GM19397 (cell line): ENCODE measurements around the gene ARSG.
"Not testable (repeated sequence)": the region's sequence is repeated elsewhere in the genome, so short reads cannot be mapped to it uniquely, and the experiment has no call there.

Experiments
- ATAC-seq: cut with Tn5 transposase; IDR thresholded peaks from one replicate; pipeline ENCODE4 v1.9.1; 2021; ENCODE audit warnings: mild to moderate bottlenecking, moderate library complexity; ENCODE audit not compliant: unreplicated experiment

The ARSG gene

GRCh38 chr17:68326681-68327080 lies 35.4 kb downstream of the ARSG start:
- no peak for ATAC-seq

GRCh38 chr17:68327823-68328557 lies 36.7 kb downstream of the ARSG start:
- ATAC-seq = no peak

- ATAC-seq = no peak
Observed at GRCh38 chr17:68328676-68329075, 37.4 kb downstream of the ARSG start.

GRCh38 chr17:68329331-68329730 lies 38.0 kb downstream of the ARSG start:
- ATAC-seq = no peak

GRCh38 chr17:68331932-68332331 lies 40.6 kb downstream of the ARSG start:
- not testable (repeated sequence) for ATAC-seq

GRCh38 chr17:68334393-68334792 lies 43.1 kb downstream of the ARSG start:
- ATAC-seq = no peak

GRCh38 chr17:68341482-68341881 lies 50.2 kb downstream of the ARSG start:
- ATAC-seq = no peak

- no peak for ATAC-seq
Observed at GRCh38 chr17:68343976-68344375, 52.7 kb downstream of the ARSG start.

- ATAC-seq = no peak
Observed at GRCh38 chr17:68344701-68345136, 53.4 kb downstream of the ARSG start.

- ATAC-seq = peak; percentile 75
Observed at GRCh38 chr17:68346448-68346847, 55.2 kb downstream of the ARSG start.

GRCh38 chr17:68347380-68347779 lies 56.1 kb downstream of the ARSG start:
- no peak for ATAC-seq

- ATAC-seq = no peak
Observed at GRCh38 chr17:68349157-68349556, 57.9 kb downstream of the ARSG start.

- no peak for ATAC-seq
Observed at GRCh38 chr17:68351395-68351794, 60.1 kb downstream of the ARSG start.

- ATAC-seq = no peak
Observed at GRCh38 chr17:68352041-68352440, 60.7 kb downstream of the ARSG start.

- not testable (repeated sequence) for ATAC-seq
Observed at GRCh38 chr17:68352671-68353070, 61.4 kb downstream of the ARSG start.

- ATAC-seq = no peak
Observed at GRCh38 chr17:68353111-68353521, 61.8 kb downstream of the ARSG start.

- not testable (repeated sequence) for ATAC-seq
Observed at GRCh38 chr17:68354311-68354710, 63.0 kb downstream of the ARSG start.

GRCh38 chr17:68355108-68355507 lies 63.8 kb downstream of the ARSG start:
- ATAC-seq = not testable (repeated sequence)

- ATAC-seq = peak; percentile 69
Observed at GRCh38 chr17:68356520-68356919, 65.2 kb downstream of the ARSG start.

- ATAC-seq = no peak
Observed at GRCh38 chr17:68356949-68357455, 65.7 kb downstream of the ARSG start.

- ATAC-seq = no peak
Observed at GRCh38 chr17:68357886-68358285, 66.6 kb downstream of the ARSG start.

- no peak for ATAC-seq
Observed at GRCh38 chr17:68359791-68360535, 68.7 kb downstream of the ARSG start.
